Ovary (tissue), 9 donors: ENCODE measurements around the gene GAB3. TPM values are rescaled to one million over a fixed set of nuclear protein-coding genes. Genes with fewer than 3 reads are reported as not detected.

Experiments
- DNase-seq, 5 donors: peaks; one replicate each; pipeline ENCODE4 v3.0.0-alpha.2; 2019 to 2020
- H3K27ac ChIP-seq, 2 donors: fragments of 200-600 bp; one replicate each; pipeline versions ENCODE4 v1.5.1 to v1.8.0; 2019 to 2022
- H3K27me3 ChIP-seq: fragments of 200-600 bp; one replicate; pipeline ENCODE4 v1.8.0; 2022
- H3K36me3 ChIP-seq: fragments of 200-600 bp; sonication (generic); one replicate; pipeline ENCODE4 v1.5.1; 2019
- H3K4me1 ChIP-seq: one replicate; pipeline ENCODE4 v1.8.1; 2013; ENCODE audit warnings: mild to moderate bottlenecking, moderate library complexity; ENCODE audit not compliant: insufficient read depth
- H3K4me3 ChIP-seq: fragments of 200-600 bp; sonication (generic); one replicate; pipeline ENCODE4 v1.5.1; 2017
- H3K9me3 ChIP-seq, 2 donors: fragments of 200-600 bp in 1 of 2; sonication (generic) in 1 of 2; one replicate each; pipeline versions ENCODE4 v1.5.1 to v1.8.1; 2013 to 2019; ENCODE audit warnings: mild to moderate bottlenecking in 1 of 2, moderate library complexity in 1 of 2
- EP300 ChIP-seq: sonication (generic); formaldehyde crosslinking; IDR thresholded peaks from one replicate; pipeline ENCODE4 v1.6.1; 2017; ENCODE audit warnings: antibody characterized with exemption
- POLR2A ChIP-seq: fragments of 450-650 bp; IDR thresholded peaks from one replicate; pipeline ENCODE4 v1.6.1; 2017; ENCODE audit warnings: antibody characterized with exemption, mild to moderate bottlenecking, moderate library complexity
- WGBS, 3 donors: extraction: QIAGEN DNeasy Blood & Tissue Kit in 1 of 3; methylation state at CpG; one replicate each; pipeline versions ENCODE4 v1.1.5 to v1.1.7; 2013 to 2017; 5-methylcytosine and 5-hydroxymethylcytosine counted together
- intact Hi-C, 4 donors: fragments of 100-400 bp; cut with DNase I; formaldehyde crosslinking; loops; one replicate each; pipeline versions ENCODE4 v1.11.0 to v1.15.1; 2022 to 2023
- polyA plus RNA-seq, 2 donors: library from polyadenylated mRNA; stranded (reverse); fragments of 200-250 nt in 1 of 2; fragments of 350-450 nt in 1 of 2; fragmentation: Illumina TruSeq in 1 of 2; extraction: RNeasy Lipid Tissue Mini Kit (QIAGEN cat#74804) in 1 of 2; gene quantifications; one replicate each; pipeline ENCODE4 v1.2.3, GENCODE V29; 2013 to 2014
- total RNA-seq, 7 donors: library from RNA; depleted of rRNA in 2 of 7; stranded (reverse); fragments of >200 nt in 2 of 7; fragmentation: NEBNext Ultra II Directional in 3 of 7; extraction: Animal tissue kit (Norgen Biotek cat#: 25700) in 3 of 7; gene quantifications; one replicate each; pipeline versions ENCODE4 v1.1.0 to v1.2.4, GENCODE V29; 2016 to 2023
- TF ChIP-seq, protein P1 (sequence below), 3 donors: fragments of 450-650 bp in 2 of 3; fragments of 200-600 bp in 1 of 3; IDR thresholded peaks; one replicate each; pipeline versions ENCODE4 v1.5.1 to v1.8.0; 2016 to 2022; ENCODE audit warnings: antibody characterized with exemption in 3 of 3, mild to moderate bottlenecking in 1 of 3
- donor health status: DM: no; HTN: no; CAD: no; lungs with moderate emphysema.
- donor health status: DM: no; HTN: no; CAD: no.
- donor health status: Bipolar disorder and iron deficiency.
- donor health status: DM: yes; HTN: yes; CAD: no.
- donor health status: DM: no; HTN: no; CAD: no.
- donor health status: DM: yes; HTN: yes; CAD: no.

The GAB3 gene
- total and polyA plus RNA-seq, 9 donors: 0.68 to 4.0 (median 1.1) TPM

DNA sequence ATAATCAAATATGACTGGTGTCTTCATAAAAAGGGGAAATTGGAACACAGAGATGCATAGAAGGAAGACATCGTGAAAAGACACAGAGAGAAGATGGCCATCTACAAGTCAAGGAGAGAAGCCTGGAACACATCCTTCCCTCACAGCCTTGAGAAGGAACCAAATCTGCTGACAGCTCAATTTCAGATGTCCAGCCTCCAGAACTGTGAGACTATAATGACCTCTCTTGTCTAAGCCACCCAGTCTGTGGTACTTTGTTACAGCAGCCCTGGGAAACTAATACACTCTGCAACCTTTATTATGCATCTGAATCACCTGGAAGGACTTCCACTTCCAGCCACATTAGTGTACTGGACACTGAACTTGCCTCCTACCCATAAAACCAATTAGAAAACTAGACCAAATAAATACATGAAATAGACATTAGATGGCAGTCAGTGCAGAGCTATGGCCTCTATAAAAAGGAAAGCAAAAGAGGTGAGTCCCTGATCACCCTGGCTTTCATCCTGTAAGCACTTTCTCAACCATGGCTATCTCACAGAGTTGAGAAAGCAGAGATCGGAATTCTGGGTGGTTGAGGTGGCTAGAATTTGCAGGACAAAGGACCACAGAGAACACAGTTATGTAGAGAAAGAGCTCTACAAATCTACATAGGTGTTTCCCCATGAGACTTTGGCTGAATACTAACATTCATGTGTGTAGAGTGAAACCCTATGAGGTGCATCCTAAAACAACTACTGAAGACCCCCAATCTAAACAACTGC is 25.7 kb downstream of the GAB3 start:
- H3K4me3 ChIP-seq: no peak overlapping the region
- no peaks in the 10 kb centered on the region for H3K36me3 ChIP-seq
- no peak for DNase-seq
- no peak overlapping the region for H3K27ac ChIP-seq
- H3K27me3 ChIP-seq: no peaks in the 10 kb centered on the region
- peaks cover 2% of the 10 kb centered on the region for H3K4me1 ChIP-seq
- H3K9me3 ChIP-seq: no peaks in the 10 kb centered on the region
- no peak for TF ChIP-seq EP300
- TF ChIP-seq, protein P1, sequence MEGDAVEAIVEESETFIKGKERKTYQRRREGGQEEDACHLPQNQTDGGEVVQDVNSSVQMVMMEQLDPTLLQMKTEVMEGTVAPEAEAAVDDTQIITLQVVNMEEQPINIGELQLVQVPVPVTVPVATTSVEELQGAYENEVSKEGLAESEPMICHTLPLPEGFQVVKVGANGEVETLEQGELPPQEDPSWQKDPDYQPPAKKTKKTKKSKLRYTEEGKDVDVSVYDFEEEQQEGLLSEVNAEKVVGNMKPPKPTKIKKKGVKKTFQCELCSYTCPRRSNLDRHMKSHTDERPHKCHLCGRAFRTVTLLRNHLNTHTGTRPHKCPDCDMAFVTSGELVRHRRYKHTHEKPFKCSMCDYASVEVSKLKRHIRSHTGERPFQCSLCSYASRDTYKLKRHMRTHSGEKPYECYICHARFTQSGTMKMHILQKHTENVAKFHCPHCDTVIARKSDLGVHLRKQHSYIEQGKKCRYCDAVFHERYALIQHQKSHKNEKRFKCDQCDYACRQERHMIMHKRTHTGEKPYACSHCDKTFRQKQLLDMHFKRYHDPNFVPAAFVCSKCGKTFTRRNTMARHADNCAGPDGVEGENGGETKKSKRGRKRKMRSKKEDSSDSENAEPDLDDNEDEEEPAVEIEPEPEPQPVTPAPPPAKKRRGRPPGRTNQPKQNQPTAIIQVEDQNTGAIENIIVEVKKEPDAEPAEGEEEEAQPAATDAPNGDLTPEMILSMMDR (IDR thresholded peaks at IDR 0.05): no peak
- TF ChIP-seq POLR2A: no peak
- intact Hi-C loops: no loop called here
- 81 to 91% (median 89%) methylated on average over 2 of the region's 2 CpGs for WGBS, 3 donors

DNA sequence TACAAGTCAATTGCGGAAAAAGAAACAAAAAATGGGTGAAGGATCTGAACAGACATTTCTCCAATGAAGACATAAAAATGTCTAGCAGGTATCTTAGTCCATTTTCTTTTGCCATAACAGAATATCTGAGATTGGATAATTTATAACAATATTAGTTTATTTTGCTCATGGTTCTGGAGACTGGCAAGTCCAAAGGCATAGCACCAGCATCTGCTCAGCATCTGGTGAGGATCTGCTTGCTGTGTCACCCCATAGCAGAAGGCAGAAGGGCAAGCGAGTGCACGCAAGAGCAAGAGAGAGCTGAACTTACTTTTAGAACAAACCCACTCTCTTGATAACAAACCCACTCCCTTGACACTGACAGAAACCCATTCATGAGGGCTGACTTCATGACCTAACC is 29.7 kb downstream of the GAB3 start:
- intact Hi-C loops: no loop called here
- H3K4me1 ChIP-seq: no peaks in the 10 kb centered on the region
- H3K27ac ChIP-seq: no peak overlapping the region
- WGBS, 3 donors: 87 to 91% (median 89%) methylated on average over 3 of the region's 3 CpGs
- H3K4me3 ChIP-seq: no peak overlapping the region
- H3K27me3 ChIP-seq: no peaks in the 10 kb centered on the region
- H3K36me3 ChIP-seq: no peaks in the 10 kb centered on the region
- DNase-seq: no peak
- no peaks in the 10 kb centered on the region for H3K9me3 ChIP-seq
- TF ChIP-seq, protein P1 (IDR thresholded peaks at IDR 0.05): no peak
- TF ChIP-seq EP300 (no peak), POLR2A (no peak)

- Histone ChIP-seq H3K27me3 (no peaks in the 10 kb centered on the region), H3K9me3 (no peaks in the 10 kb centered on the region), H3K4me1 (no peaks in the 10 kb centered on the region), H3K4me3 (no peak overlapping the region), H3K36me3 (no peaks in the 10 kb centered on the region), H3K27ac (no peak overlapping the region)
- WGBS, 3 donors: 64 to 85% (median 73%) methylated on average over 4 of the region's 4 CpGs
- TF ChIP-seq EP300 (no peak), POLR2A (no peak)
- TF ChIP-seq, protein P1 (IDR thresholded peaks at IDR 0.05): no peak
- intact Hi-C loops: no loop called here
- no peak for DNase-seq
Measured at GRCh38 chrX:154720067-154720466, 30.8 kb downstream of the GAB3 start.

- Histone ChIP-seq H3K9me3 (no peaks in the 10 kb centered on the region), H3K27ac (no peak overlapping the region), H3K4me3 (no peak overlapping the region), H3K4me1 (no peaks in the 10 kb centered on the region), H3K27me3 (no peaks in the 10 kb centered on the region), H3K36me3 (no peaks in the 10 kb centered on the region)
- TF ChIP-seq POLR2A: no peak
- TF ChIP-seq, protein P1 (IDR thresholded peaks at IDR 0.05): no peak
- no peak for TF ChIP-seq EP300
- DNase-seq: no peak
- intact Hi-C loops: no loop called here
- 61 to 71% (median 66%) methylated on average over 6 of the region's 6 CpGs for WGBS, 3 donors
Measured at GRCh38 chrX:154719132-154719675, 31.7 kb downstream of the GAB3 start.
